GM18499 (cell line): ENCODE data around the gene MAPT.
"Not testable (repeated sequence)": the region's sequence is repeated elsewhere in the genome, so short reads cannot be mapped to it uniquely, and the experiment has no call there.

Source experiments
- ATAC-seq: cut with Tn5 transposase; IDR thresholded peaks from one replicate; pipeline ENCODE4 v1.9.1; 2021; ENCODE audit warnings: moderate number of reproducible peaks; ENCODE audit not compliant: insufficient read depth, unreplicated experiment

MAPT gene

DNA sequence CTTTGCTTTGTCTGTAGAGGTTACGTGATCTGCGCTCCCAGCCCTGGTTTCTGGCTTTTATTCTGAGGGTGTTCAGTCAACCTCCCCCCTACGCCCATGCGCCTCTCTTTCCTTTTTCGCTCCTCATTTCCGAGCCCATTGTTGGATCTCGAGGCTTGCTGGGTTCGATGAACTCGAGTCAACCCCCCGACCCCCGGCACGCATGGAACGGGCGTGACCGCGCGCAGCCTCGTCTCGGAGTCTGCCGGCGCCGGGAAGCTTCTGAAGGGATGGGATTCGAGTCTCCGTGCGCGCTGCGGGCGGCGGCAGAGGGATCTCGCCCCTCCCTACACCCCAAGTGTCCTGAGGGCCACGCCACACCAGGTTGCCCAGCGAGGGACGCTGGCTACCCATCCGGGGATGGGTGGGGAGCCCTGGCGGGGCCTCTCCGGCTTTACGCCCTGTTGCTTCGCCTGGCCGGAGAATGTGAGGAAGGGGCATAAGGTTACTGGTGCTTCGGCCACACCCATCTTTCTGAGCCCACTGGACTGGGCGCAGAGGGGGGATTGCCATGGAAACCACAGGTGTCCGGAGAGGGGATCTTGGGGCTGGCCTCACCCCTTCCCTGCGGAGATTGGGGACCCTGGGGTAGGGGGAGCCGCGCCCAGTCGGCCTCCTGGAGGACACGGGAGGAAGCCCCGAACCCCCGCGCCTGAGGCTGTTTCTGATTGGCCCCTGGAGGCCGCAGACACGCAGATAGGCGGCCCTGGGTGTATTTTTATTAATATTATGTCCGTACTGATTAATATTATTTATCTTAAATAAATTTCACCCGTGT lies 1.8 kb downstream of the MAPT start:
- ATAC-seq = no peak

DNA sequence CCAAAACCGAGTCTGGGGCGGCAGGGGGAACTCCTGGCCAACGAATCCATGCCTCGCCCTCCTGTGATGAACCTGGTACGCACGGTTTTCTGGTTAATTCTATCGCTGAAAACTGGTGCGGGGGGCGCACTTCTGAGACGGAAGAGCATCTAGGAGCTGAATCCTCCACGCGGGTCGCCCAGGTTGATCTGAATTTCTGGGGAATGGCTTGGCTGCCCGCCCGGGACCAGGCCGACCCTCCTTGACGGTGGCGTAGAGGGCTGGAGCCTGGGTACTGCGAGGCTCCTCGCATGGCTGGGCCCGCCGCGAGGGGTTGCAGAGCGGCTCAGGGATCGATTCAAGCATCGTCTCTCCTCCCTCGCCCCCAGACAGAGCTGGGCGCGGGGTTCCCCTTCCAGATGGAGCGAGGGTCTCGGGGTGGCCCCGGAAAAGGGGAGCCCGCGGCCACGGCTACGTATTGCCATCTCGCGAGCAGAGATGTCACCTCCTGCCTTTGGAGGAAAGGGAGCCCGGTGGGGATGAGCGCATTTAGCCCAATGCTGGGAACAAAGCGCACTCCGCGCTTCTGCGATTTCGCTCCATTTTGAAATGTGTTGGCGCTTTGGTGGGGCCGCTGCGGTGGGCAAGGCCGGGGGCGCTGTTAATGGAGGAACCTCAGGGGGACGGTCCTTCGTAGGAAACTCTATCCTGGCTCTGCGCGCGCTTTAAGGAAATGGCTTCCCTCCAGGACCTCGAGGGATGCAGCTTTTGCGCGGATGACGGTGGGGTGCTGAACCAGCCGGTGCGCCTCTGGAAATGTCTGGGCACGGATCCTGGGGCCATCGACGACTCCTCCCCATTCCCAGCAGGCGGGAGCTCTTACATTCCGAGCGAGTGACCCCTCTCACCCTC lies 2.7 kb downstream of the MAPT start:
- no peak for ATAC-seq

DNA sequence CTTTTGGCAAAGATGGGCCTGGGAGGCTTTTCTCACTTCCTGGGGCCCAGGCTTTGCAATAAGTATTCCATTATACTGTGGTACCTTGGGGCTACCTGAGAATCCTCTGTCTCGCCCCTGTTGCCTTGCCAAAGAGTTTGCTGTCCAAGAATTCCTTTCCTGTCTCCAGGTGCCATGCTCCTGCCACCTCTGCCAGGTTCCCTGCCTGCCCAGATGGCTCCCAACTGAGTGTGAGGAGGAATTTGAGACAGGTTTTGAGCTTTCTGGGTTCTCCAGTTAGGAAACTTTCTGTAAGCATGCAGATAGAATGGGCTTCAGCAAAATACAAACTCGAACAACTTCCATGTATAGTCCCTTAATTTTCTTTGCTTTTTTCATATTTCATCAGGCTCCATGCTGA lies 5.8 kb downstream of the MAPT start:
- no peak for ATAC-seq

DNA sequence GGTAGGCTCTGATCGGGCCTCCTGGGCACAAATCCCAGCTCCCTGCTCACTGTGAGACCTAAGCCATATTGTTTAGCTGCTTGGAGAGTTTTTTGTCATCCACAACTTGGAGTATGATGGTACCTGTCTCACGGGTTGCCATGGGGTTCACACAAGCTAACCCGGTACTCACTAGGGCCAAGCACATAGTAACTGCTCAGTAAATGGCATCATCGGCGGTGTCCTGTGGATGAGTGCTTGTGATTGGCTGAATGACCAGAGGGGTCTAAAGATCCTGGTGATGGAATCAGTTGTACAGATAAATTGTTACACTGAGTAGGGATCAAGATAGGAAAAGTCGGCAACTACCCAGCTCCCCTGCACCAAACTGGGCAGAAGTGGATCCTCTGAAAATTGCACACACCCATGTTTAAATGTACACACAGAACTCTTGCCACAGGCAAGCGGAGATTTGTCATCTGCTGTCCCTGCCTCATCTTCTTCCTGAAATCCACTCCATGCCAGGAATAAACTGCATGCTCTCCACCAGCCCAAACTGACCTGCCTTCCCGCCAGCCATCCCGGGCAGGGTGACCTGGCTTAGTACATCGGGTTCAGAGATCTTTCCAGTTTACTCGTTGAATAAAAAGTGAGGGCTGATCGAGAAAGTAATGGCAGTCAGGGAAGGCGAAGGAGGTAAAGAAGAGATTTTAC lies 6.5 kb downstream of the MAPT start:
- no peak for ATAC-seq

DNA sequence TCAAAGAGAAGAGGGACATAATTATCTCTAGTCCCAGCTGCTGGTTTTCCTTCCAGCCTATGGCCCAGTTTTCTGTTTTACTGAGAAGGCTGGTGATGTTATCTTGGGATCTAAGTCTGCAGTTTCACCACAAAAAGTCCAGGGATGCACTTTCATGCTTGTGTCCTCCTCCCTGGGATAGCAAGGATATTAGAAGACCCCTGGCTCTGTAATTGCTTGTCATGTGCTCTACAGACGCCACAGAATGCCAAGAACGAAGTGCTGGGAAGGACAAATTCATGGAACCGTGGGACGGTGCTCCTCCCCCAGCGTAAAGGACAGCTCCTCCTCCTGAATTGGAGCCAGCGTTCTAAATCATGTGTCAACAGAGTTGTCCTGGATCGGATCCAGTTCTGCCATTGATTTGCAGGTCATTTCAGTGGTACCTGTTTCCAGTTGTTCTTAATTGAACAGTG lies 8.6 kb downstream of the MAPT start:
- no peak for ATAC-seq

DNA sequence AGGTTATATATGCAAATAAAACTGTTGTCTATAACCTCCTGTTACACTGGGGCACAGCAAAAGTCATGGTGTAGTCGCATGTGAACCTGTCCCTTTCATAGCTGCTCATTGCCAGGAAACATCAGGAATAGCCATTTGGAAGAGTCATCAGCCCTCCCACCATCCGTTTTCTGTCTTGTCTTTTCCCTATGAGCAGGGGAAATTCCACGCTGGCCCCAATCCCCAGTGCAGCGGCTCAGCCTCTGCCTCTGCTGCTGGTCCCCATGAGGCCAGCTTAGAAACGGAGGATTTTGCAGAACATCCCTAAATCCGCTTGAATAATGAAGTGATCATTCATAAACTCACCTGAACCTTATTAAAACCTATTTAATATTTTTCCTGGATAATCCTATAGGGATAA lies 10.5 kb downstream of the MAPT start:
- no peak for ATAC-seq

DNA sequence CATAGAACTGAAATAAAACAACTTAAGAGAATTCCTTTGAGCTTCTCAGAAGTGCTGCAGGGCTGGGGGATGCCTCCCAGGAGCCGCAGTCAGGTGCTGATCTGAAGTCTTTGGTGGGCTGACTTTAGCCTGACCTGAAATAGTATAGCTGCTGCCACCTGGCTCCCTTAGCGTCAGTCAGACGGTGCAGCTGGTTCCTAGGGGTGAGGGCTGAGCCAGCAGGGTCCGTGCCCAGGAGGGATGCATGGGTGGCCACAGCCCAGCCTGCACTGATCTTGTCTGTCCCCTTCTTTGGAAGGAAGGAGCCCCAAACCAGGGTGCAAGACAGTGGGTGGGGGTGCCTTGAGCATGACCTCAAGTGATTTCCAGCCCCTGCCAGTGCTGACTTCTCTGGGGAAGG lies 11.5 kb downstream of the MAPT start:
- no peak for ATAC-seq

DNA sequence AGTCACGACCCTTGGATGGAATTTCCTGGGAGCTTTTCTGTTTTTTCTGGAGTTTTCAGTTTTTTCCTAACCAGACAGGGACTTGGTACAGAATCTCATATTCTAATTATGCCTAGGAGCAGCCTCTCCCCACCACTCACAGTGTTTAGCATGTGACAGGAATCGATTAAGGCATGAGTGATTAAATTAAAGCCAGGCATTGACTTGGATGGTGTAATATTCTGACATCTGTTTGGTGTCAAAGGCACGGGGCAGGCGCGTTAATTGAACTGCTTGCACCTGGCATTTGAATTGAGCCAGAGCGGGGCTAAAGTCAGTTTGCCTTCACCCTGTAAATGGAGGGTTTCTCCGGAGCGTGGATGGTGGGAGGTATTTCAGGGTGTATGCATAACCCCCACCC lies 11.9 kb downstream of the MAPT start:
- no peak for ATAC-seq

DNA sequence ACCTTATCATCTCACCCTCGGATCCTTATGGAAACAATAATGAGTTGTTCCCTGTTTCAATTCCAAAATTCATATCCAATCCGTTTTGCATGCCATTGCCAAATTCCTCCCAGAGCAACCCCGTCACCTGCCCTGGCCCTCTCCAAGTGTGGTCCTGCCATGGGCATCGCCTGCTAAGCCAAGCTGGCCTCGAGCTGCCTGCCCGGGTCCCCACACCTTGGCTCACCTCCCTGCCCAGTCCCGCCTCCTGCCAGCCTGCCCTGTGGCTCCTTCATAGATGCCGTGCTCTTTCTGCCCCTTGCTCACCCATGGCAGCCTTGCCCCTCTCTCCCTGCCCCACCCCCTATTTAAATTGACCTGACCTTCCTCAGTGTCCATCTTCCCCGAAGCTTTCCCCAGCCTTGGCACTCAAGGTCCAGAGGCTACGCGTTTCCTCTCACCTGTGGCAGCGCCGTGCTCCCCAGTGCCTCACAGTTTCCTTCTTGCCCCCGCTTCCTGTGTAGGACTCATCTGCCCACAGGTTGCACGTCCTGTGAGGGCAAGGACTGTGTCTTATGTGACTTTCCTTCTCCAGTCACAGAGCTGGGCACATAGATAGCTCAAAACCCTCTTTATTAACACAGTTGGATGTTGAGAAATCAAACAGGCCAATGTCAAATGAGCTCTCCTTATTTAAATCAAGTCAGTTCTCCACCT lies 12.7 kb downstream of the MAPT start:
- ATAC-seq = no peak

DNA sequence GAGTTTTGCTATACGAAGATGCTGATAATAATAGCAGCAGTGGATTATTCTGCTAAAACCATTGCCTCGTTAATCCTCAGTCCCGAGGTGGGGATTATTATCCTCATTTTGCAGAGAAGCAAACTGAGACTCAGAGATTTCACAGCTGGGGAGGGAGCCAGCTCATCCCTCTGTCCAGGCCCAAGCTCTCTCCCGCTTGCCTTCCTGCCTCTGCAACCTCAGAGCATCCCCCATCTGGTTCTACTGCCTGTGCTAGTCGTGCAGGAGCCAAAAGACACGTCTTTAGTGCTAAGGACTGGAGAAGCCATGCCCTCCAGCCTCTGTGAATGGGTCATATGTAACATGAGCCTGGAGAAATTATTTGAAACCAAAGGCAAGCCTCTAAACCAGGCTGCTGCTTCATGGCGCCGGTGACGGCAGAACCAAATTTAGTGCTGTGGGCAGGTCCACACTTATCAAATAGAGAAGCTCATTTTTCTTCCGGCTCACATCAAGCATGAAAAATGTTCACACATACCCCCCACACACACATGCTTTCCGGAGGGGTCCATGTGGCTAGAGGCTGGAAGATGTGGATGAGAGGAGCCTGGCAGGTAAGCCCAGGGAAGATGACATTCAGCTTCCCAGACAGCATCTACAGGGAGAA lies 13.5 kb downstream of the MAPT start:
- no peak for ATAC-seq

DNA sequence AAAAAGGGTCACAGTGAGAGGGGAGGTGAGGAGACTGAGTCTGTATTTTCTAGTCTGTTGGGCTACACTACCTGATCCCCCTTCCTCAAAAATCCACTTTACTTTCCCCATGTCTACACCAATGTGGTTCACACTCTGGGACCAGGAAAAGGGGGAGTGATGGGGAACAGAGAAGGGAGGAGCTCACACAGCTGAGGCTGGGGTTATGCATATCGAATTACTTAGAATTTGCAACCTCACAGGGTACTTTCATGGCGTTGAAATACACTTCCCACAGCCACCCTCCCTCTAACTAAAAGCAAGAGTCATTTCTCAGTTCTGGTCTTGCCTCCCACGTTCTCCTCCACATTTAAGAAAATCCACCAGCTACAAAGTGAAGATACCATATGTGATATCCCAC lies 14.1 kb downstream of the MAPT start:
- no peak for ATAC-seq

DNA sequence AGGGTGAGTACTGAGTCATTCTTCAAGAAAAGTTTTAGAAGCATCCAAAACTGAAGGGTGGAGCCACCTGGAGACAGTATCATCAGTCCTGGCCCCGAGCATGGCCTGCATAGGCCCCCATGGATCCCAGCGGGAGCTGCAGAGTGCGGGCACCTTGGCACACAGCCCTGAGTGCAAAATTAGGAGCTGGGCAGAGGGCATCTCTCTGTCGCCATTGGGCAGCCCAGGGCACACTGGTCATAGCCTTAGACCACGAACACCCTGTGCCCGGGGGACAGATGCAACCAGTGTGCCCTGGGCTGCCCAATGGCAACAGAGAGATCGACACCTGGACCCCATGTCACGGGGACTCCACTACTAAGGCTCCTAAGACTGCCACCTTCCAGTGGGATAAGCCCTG lies 14.6 kb downstream of the MAPT start:
- ATAC-seq = no peak

DNA sequence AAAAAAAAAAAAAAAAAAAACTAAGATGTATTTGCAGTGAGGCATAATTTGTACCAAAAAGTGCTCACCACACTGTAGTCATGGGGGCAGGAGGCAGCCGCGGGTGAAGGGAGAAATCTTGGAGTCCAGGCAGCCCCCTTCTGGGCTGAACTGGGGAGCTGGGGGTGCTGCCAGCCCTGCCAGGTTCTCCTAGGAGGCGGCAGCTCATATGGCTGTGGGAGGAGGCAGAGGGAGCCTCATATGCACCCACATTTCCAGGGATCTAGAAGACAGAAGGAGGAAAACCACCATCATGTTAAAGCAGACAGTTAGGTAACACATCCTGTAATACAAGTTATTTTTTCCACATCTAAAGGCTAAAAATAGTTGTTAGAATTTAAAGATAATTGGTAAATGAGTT lies 16.3 kb downstream of the MAPT start:
- no peak for ATAC-seq

DNA sequence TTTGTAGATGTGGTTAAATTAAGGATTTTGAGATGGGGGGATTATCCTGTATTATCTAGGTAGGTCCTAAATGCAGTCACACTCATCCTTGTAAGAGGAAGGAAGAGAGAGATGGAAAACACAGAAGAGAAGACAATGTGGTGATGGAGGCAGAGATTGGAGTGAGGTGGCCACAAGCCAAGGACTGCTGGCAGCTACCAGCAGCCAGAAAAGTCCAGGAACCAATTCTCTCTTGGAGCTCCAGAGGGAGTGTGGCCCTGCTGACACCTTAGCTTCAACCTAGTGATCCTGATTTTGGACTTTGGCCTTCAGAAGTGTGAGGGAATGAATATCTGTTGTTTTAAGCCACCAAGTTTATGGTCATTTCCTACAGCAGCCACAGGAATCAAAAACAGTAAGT lies 18.0 kb downstream of the MAPT start:
- ATAC-seq = no peak

DNA sequence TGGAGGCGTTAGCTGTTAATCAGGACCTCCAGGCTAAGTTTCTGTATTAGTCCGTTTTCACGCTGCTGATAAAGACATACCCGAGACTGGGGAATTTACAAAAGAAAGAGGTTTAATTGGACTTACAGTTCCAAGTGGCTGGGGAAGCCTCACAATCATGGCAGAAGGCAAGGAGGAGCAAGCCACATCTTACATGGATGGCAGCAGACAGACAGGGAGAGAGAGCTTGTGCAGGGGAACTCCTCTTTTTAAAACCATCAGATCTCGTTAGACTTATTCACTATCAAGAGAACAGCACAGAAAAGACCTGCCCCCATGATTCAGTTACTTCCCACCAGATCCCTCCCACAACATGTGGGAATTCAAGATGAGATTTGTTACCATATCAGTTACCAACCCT lies 18.7 kb downstream of the MAPT start:
- ATAC-seq = not testable (repeated sequence)

DNA sequence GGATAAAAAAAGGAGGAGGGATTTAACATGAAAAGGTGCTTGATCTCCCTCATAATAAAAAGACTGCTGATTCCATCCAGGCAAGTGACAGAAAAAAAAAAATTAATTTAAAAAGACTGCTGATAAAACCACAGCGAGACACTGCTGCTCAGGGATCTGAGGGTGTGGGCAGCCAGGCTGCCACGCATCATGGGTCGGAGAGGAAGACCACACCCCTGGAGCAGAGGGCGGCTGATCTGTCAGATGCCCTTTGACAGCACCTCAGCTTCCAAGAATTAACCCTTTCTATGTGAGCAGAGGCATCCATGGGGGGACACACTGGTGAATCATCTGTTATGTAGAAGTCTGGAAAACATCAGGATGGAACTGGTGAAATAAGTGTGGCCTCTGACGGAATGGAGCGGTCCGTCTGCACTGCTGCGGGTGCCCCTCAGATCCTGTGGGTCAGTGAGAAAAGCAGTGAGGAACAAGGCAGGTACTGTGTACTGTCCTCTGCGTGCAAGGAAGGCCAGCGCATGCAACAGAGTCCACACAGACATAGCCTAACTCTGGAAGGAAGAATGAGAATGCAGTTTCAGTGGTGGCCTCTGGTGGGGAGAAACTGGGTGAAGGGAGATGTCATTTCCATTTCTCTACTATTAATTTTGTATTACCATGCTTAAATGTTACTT lies 19.8 kb downstream of the MAPT start:
- no peak for ATAC-seq

DNA sequence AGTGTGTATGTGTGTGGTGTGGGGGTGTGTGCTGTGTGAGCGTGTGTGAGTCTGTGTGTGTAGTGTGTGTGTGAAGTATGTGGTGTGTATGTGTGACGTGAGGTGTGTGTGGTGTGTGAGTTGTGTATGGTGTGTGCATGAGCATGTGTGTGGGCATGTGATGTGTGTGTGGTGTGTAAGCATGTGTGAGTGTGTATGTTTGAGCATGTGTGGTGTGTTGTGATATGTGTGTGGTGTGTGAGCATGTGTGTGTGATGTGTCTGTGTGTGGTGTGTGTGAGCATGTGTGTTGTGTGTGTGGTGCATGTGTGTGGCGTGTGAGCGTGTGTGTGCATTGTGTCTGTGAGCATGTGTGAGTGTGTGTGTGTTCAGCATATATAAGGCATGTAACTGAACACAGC lies 20.9 kb downstream of the MAPT start:
- ATAC-seq = no peak

DNA sequence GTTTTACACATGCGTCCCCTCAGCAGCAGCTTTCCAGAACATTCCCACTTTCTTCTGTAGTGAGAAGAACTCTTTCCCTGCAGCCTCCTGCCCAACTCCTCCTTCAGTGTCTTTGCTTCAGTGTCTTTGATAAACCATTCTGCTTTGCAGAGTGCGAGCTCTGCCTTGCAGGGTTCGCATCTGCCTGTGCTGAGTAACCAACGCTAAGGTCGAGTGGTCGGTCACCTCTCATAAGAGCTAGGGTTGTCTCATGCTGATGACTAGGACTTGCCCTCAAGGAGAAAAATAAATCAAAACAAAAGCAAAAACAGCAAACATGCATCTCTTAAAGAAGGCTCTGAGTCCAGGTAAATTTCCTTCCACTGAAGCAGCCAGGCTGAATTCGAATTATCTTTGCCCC lies 22.7 kb downstream of the MAPT start:
- ATAC-seq = no peak

DNA sequence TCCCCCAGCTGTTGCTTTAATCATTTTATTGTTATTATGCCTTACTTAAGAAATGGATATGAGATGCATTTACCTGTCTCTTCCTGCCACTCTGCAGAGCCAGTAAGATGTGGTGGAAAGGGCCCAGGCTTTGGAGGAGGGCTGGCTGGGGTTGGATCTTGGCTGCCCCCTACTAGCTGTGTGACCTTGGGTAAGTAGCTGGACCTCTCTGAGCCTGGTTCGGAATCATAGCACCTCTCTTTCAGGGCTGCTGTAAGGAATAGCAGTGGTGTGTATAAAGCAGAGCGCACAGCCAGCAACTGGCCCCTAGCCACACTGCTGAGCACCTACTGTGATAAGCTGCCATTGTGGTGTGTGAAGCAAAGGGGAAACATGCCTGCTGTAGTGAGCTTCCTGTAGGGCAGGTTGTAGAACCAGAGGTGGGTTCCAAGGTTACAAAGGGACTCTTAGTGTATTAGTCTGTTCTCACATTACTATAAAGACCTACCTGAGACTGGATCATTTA lies 23.9 kb downstream of the MAPT start:
- ATAC-seq = no peak
